Measurements from ENCODE around the gene IFITM1.
A peak's percentile ranks its signal among the peaks of the same experiment; 100 is the strongest.
"Not testable (repeated sequence)": the region's sequence is repeated elsewhere in the genome, so short reads cannot be mapped to it uniquely, and the experiment has no call there.

IFITM1 gene

DNA sequence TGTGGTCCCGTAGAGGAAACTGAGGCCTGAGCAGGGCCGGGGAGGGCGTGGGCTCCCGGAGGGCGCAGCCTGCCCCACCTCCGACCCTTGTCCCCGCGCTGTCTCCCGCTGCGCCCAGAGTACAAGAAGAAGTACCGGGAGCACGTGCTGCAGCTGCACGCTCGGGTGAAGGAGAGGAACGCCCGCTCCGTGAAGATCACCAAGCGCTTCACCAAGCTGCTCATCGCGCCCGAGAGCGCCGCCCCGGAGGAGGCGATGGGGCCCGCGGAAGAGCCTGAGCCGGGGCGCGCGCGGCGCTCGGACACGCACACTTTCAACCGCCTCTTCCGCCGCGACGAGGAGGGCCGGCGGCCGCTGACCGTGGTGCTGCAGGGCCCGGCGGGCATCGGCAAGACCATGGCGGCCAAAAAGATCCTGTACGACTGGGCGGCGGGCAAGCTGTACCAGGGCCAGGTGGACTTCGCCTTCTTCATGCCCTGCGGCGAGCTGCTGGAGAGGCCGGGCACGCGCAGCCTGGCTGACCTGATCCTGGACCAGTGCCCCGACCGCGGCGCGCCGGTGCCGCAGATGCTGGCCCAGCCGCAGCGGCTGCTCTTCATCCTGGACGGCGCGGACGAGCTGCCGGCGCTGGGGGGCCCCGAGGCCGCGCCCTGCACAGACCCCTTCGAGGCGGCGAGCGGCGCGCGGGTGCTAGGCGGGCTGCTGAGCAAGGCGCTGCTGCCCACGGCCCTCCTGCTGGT is 33.7 kb upstream of the IFITM1 start:
- peak overlapping the region; percentile 65 to 89 for H3K4me3 Mint-ChIP-seq
- H3K9me3 Mint-ChIP-seq, result peaks cover 15 to 16% of the 10 kb centered on the region in 2 donors
- ATAC-seq, result peak; percentile 51
- H3K27me3 Mint-ChIP-seq, result peaks cover 26% of the 10 kb centered on the region
- peaks cover 63% of the 10 kb centered on the region for H3K4me1 Mint-ChIP-seq
- peak overlapping the region in 1 of 2 donors; percentile 49 for H3K27ac Mint-ChIP-seq
- DNase-seq, result peak; percentile 51 to 56

GRCh38 chr11:280706-281485 is 32.9 kb upstream of the IFITM1 start:
- H3K4me1 Mint-ChIP-seq, result peaks cover 71% of the 10 kb centered on the region
- DNase-seq, result peak; percentile 28 to 60

GRCh38 chr11:281486-282161 is 32.2 kb upstream of the IFITM1 start:
- ATAC-seq, result peak; percentile 26
- DNase-seq, result peak; percentile 59 to 61
- Mint-ChIP-seq H3K4me1 (peaks cover 78% of the 10 kb centered on the region), H3K27me3 (peaks cover 26% of the 10 kb centered on the region), H3K9me3 (peaks cover 3 to 7% of the 10 kb centered on the region in 2 donors), H3K4me3 (peak overlapping the region; percentile 65 to 89), H3K27ac (peak overlapping the region; percentile 43 to 48)

More at GRCh38 chr11:280706-281485, 32.9 kb upstream of the IFITM1 start:
- Mint-ChIP-seq H3K27me3 (peaks cover 26% of the 10 kb centered on the region), H3K4me3 (peak overlapping the region; percentile 65 to 89), H3K27ac (peak overlapping the region in 1 of 2 donors; percentile 36), H3K9me3 (peaks cover 11 to 13% of the 10 kb centered on the region in 2 donors)
- peak; percentile 59 for ATAC-seq

DNA sequence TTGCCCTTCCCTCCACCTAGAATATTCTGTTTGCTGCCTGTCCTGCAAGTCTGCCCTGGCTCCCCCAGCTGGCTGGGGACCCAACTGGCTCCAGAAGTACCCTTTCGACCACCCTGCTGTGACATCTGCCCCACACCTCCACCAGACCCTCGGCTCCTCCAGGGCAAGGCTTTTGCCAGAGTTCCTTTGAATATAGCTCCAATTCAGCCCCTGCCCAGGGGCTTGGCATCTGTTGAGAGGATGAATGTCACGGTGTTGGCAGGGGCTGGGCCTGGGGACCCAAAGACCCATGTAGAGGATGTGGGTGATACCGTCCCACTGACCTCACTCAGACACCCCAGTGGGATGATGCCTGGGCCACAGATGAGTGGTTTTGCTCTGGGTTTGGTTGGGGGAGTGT is 31.7 kb upstream of the IFITM1 start:
- ATAC-seq, result no peak
- peak overlapping the region; percentile 43 to 48 for H3K27ac Mint-ChIP-seq
- DNase-seq, result peak; percentile 16 to 17
- peaks cover 26% of the 10 kb centered on the region for H3K27me3 Mint-ChIP-seq
- H3K4me3 Mint-ChIP-seq, result peak overlapping the region; percentile 65 to 89
- peaks cover 0 to 4% of the 10 kb centered on the region in 2 donors for H3K9me3 Mint-ChIP-seq
- peaks cover 81% of the 10 kb centered on the region for H3K4me1 Mint-ChIP-seq

DNA sequence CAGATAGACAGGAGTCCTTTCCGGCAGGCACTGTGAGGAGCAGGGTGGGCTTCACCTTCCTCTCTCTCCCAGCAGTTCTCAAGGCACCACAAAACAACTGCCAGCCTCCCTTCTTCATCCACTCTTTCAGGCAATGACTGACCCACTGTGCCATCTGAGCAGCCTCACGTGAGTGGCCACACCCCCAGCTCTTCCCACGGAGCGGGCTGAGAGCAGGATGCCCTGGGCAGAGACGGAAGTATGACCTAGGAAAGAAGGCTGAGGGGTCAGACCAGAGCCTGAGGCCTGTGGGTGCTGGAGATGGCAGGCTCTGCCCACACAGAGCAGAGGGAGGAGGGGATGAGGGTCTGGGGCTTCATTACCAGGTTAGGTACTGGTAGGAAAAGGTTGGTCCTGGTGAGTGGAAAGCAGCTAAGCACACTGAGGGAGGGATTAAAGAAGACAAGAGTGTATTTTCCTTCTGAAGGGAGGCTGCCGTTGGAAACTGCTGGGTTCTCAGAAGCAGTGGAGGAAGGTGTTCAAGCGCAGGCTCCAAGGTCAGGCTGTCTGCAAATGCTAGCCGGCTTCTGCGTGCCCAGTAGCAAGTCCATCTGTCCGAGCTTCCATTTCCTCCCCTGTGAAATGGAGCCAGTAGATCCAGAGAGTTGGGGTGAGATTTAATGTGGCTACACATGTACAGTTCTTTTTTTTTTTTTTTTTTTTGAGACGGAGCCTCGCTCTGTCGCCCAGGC is 31.0 kb upstream of the IFITM1 start:
- Mint-ChIP-seq H3K9me3 (no peaks in the 10 kb centered on the region), H3K4me3 (peak overlapping the region; percentile 65 to 89), H3K4me1 (peaks cover 80% of the 10 kb centered on the region), H3K27me3 (peaks cover 26% of the 10 kb centered on the region), H3K27ac (peak overlapping the region in 1 of 2 donors; percentile 95)
- ATAC-seq, result no peak
- peak in 1 of 2 donors; percentile 21 for DNase-seq

DNA sequence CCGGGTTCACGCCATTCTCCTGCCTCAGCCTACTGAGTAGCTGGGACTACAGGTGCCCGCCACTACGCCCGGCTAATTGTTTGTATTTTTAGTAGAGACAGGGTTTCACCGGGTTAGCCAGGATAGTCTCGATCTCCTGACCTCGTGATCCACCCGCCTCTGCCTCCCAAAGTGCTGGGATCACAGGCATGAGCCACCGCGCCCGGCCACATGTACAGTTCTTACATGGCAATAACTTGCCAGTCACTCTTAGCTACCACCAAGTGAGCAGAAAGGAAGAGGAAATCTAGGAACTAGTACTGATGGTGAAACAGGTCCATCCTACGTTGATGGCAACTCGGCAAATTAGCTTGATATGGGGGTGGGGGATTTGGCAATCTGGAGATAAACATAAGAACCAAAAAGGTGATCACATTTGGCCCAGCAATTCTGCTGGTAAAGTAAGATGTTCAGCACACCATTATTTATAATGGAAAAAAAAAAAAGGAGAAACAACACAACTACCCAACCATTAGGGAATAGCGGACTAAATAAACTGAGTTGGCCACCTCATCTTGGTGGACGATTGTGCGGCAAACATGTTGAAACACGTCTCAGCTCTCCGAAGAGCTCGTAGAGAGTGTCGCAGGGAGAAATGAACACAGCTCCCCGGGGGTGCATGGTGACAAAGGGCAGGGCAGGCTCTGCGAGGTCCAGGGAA is 30.3 kb upstream of the IFITM1 start:
- peaks cover 23% of the 10 kb centered on the region for H3K27me3 Mint-ChIP-seq
- peaks cover 77% of the 10 kb centered on the region for H3K4me1 Mint-ChIP-seq
- H3K27ac Mint-ChIP-seq, result peak overlapping the region in 1 of 2 donors; percentile 95
- H3K9me3 Mint-ChIP-seq, result no peaks in the 10 kb centered on the region
- ATAC-seq (no peak), DNase-seq (peak; percentile 10 to 43)
- H3K4me3 Mint-ChIP-seq, result peak overlapping the region; percentile 10 to 89

GRCh38 chr11:284105-285020 is 29.5 kb upstream of the IFITM1 start:
- no peak for ATAC-seq
- Mint-ChIP-seq H3K4me3 (peak overlapping the region; percentile 10 to 89), H3K4me1 (peaks cover 74% of the 10 kb centered on the region)

DNA sequence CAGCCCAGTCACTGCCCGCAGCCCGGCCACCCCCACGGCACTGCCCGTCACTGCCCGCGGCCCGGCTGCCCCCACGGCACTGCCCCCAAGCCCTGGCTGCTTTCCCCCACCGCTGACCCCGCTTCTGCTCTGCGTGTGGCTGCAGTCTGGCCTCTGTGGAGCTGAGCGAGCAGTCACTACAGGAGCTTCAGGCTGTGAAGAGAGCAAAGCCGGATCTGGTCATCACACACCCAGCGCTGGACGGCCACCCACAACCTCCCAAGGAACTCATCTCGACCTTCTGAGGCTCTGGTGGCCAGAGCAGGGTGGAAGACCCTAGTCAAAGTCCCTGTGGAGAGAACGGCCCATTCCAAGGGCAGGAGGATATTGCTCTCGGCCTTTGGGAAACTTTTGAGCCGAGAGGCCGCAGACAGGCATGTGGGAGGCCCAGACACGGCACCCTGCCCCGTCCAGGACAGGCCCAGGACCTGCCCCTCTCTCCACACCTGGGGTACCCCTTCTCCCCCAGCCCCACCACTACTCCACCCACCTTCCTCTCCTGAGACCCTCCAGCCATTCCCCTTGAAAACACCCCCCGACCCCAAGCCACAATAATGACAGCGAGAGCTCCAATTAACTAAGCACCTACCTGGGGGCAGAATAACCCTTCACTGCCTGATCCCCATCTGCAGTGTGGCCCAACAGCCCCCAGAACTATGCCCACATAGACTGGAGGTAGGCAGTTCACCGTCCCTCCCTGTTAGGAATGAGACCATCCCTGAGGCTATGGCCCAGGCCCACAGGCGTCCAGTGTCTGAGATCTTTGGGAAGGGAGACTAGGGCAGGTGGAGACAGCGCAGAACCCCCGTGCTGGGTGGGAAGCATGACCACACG is 28.6 kb upstream of the IFITM1 start:
- Mint-ChIP-seq H3K4me1 (peaks cover 83% of the 10 kb centered on the region), H3K4me3 (peak overlapping the region; percentile 7 to 89)

More at GRCh38 chr11:284105-285020, 29.5 kb upstream of the IFITM1 start:
- H3K27ac Mint-ChIP-seq, result peak overlapping the region in 1 of 2 donors; percentile 95
- DNase-seq, result peak; percentile 13
- peaks cover 18% of the 10 kb centered on the region for H3K27me3 Mint-ChIP-seq
- no peaks in the 10 kb centered on the region for H3K9me3 Mint-ChIP-seq

GRCh38 chr11:285894-286220 is 28.0 kb upstream of the IFITM1 start:
- H3K9me3 Mint-ChIP-seq, result no peaks in the 10 kb centered on the region
- peaks cover 86% of the 10 kb centered on the region for H3K4me1 Mint-ChIP-seq
- ATAC-seq, result no peak
- peak overlapping the region in 1 of 2 donors; percentile 100 for H3K27ac Mint-ChIP-seq
- peaks cover 16% of the 10 kb centered on the region for H3K27me3 Mint-ChIP-seq
- no peak for DNase-seq
- peak overlapping the region in 1 of 2 donors; percentile 89 for H3K4me3 Mint-ChIP-seq

More for the DNA sequence above, 28.6 kb upstream of the IFITM1 start:
- Mint-ChIP-seq H3K27me3 (peaks cover 18% of the 10 kb centered on the region), H3K9me3 (no peaks in the 10 kb centered on the region), H3K27ac (no peak overlapping the region)
- ATAC-seq, result no peak
- peak in 1 of 2 donors; percentile 9 for DNase-seq

DNA sequence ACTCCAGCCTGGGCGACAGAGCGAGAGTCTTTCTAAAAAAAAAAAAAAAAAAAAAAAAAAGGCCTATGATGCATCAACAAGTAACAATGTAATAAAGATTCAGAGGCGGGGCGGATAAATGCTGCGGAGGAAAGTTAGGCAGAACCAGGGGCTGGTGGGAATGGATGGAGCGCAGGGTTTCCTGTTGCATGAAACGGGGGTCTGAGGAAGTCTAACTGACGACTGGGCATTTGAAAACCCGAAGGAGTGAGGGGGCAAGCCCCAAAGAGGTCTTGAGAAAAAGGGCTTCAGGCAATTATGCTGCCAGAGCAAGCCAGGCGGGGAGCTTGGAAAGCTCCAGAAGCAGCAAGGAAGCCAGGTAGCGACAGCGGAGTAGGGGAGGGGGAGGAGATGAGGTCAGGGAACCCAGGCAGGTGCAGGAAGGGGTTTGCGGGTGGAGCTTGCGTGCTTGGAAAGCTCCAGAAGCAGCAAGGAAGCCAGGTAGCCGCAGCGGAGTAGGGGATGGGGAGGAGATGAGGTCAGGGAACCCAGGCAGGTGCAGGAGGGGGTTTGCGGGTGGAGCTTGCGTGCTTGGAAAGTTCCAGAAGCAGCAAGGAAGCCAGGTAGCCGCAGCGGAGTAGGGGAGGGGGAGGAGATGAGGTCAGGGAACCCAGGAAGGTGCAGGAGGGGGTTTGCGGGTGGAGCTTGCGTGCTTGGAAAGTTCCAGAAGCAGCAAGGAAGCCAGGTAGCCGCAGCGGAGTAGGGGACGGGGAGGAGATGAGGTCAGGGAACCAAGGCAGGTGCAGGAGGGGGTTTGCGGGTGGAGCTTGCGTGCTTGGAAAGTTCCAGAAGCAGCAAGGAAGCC is 26.6 kb upstream of the IFITM1 start:
- Mint-ChIP-seq H3K4me1 (peaks cover 86% of the 10 kb centered on the region), H3K4me3 (peak overlapping the region; percentile 95 to 100)

DNA sequence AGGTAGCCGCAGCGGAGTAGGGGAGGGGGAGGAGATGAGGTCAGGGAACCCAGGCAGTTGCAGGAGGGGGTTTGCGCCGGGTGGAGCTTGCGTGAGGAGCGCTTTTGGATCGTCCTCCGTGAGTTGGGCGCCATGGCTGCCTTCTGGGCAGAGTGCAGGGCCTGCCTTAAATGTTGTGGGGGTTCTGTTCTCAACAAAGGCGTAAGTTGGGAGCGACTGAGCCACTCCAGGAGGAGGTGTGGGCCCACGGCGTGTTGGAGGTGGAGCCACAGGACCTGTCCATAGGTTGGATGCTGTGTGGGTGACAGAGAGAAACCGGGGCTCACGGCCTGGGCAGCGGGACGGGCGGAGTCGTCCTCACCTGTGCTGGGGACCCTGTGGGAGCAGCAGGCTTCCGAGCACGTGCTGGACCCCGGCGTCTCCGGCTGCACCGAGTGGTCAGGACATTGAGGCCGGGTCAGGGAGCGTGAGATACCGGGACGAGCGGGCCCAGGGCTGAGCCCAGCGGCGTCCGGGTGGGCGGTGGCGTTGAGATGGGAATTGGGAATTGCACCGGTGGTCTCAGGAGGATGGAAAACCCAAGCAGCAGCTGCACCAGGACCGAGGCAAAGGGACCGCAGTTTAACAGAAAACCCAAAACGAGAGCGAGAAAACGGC is 25.9 kb upstream of the IFITM1 start:
- ATAC-seq (peak; percentile 62), DNase-seq (peak in 1 of 2 donors; percentile 74)
- Mint-ChIP-seq H3K4me3 (peak overlapping the region; percentile 95 to 100), H3K9me3 (no peaks in the 10 kb centered on the region), H3K4me1 (peaks cover 86% of the 10 kb centered on the region), H3K27ac (peak overlapping the region; percentile 98 to 100), H3K27me3 (no peaks in the 10 kb centered on the region)

More for the DNA sequence above, 26.6 kb upstream of the IFITM1 start:
- H3K27ac Mint-ChIP-seq, result peak overlapping the region; percentile 98 to 100
- not testable (repeated sequence) for H3K9me3 Mint-ChIP-seq, H3K27me3 Mint-ChIP-seq
- ATAC-seq (peak; percentile 7), DNase-seq (peak; percentile 70 to 81)

All from stimulated activated naive CD8-positive, alpha-beta T cell treated with anti-CD3 and anti-CD28 coated beads, Interleukin-15, amount 100 ng/mL, for 72 hours (primary cell).